Endothelial cell of umbilical vein (primary cell): Measurements from ENCODE around the gene GPR139. TPM values are rescaled to one million over a fixed set of nuclear protein-coding genes. Genes with fewer than 3 reads are reported as not detected.

Source experiments
- BruUV-seq: library from RNA; stranded (reverse); fragments of 400-500 nt; replicated peaks from 2 replicates; lab custom pipeline; 2021; lab: Mats Ljungman, UMichigan
- CTCF ChIA-PET: fragments of 300-600, 350-600 bp; sonication (Branson Sonifier 250); formaldehyde crosslinking; loops from one replicate; lab custom pipeline; 2021; ENCODE audit warnings: antibody characterized with exemption, inconsistent platforms; lab: Charles Lee
- POLR2A ChIA-PET: fragments of 300-600, 350-600 bp; sonication (Branson Sonifier 250); formaldehyde crosslinking; loops from one replicate; lab custom pipeline; 2021; ENCODE audit warnings: antibody characterized with exemption, inconsistent platforms; lab: Charles Lee
- DNase-seq: peaks from one replicate; pipeline ENCODE4 v3.0.0-alpha.2; 2011; ENCODE audit warnings: low read depth, low spot score
- FAIRE-seq: peaks from 2 replicates; lab custom pipeline; 2011; peaks lifted over from hg19 to GRCh38; lab: Jason Lieb, UNC
- H2AFZ ChIP-seq: 2 replicates; pipeline ENCODE4 v1.6.0; 2012; ENCODE audit warnings: low read depth, low read length, control low read depth, inconsistent platforms
- H3K27ac ChIP-seq: 2 replicates; pipeline ENCODE4 v1.5.1; 2011; ENCODE audit warnings: low read depth, mild to moderate bottlenecking, control low read depth, low read length, moderate library complexity; ENCODE audit not compliant: insufficient read depth
- H3K27me3 ChIP-seq, 2 experiments: 2 replicates each; pipeline versions ENCODE4 v1.6.0 to v1.6.1; 2011; ENCODE audit warnings: low read length in 2 of 2, mixed read lengths in 1 of 2; ENCODE audit not compliant: control insufficient read depth in 2 of 2, insufficient read depth in 2 of 2
- H3K36me3 ChIP-seq, 2 experiments: 2 replicates in 1 of 2; 3 replicates in 1 of 2; pipeline ENCODE4 v1.5.1; 2011; ENCODE audit warnings: low read length in 2 of 2, mild to moderate bottlenecking in 1 of 2, moderate library complexity in 1 of 2; ENCODE audit not compliant: control insufficient read depth in 2 of 2, insufficient read depth in 2 of 2; ENCODE audit errors: extremely low read depth in 1 of 2
- H3K4me1 ChIP-seq: 3 replicates; pipeline ENCODE4 v1.5.1; 2011; ENCODE audit warnings: mild to moderate bottlenecking, low read length; ENCODE audit not compliant: control insufficient read depth, insufficient read depth; ENCODE audit errors: extremely low read depth
- H3K4me2 ChIP-seq: 2 replicates; pipeline ENCODE4 v1.6.1; 2011; ENCODE audit warnings: low read length, control low read depth, mixed read lengths; ENCODE audit not compliant: insufficient read depth
- H3K4me3 ChIP-seq, 3 experiments: fragments of 200-600 bp in 1 of 3; sonication (generic), shearing (Covaris generic) in 1 of 3; replicated peaks in 1 of 3; 2 replicates each; pipeline ENCODE4 v1.5.1; 2011 to 2016; ENCODE audit warnings: control low read depth in 3 of 3, low read length in 3 of 3, mild to moderate bottlenecking in 2 of 3, inconsistent platforms in 1 of 3, low read depth in 1 of 3, moderate library complexity in 1 of 3; ENCODE audit not compliant: insufficient read depth in 1 of 3
- H3K79me2 ChIP-seq: 2 replicates; pipeline ENCODE4 v1.6.0; 2012; ENCODE audit warnings: low read length, inconsistent platforms; ENCODE audit not compliant: control insufficient read depth, insufficient read depth
- H3K9ac ChIP-seq: replicated peaks from 2 replicates; pipeline ENCODE3; 2011; ENCODE audit warnings: low read length, control low read depth; ENCODE audit not compliant: insufficient read depth; ENCODE audit errors: extremely low read depth
- H3K9me1 ChIP-seq: replicated peaks from 3 replicates; pipeline ENCODE4 v1.6.0; 2011; ENCODE audit warnings: mild to moderate bottlenecking, low read length; ENCODE audit not compliant: control insufficient read depth, insufficient read depth; ENCODE audit errors: extremely low read depth
- H3K9me3 ChIP-seq: replicated peaks from 2 replicates; pipeline ENCODE4 v1.5.1; 2012; ENCODE audit warnings: low read length, inconsistent platforms; ENCODE audit not compliant: control insufficient read depth, insufficient read depth
- H4K20me1 ChIP-seq: replicated peaks from 2 replicates; pipeline ENCODE3; 2011; ENCODE audit warnings: mild to moderate bottlenecking, low read length; ENCODE audit not compliant: control insufficient read depth, insufficient read depth; ENCODE audit errors: extremely low read depth
- CTCF ChIP-seq, 2 donors: IDR thresholded peaks; 1 replicate in 1 of 2; 2 replicates in 1 of 2; pipeline ENCODE4 v1.5.1; 2011; ENCODE audit warnings: low read length in 2 of 2, mild to moderate bottlenecking in 2 of 2, moderate library complexity in 2 of 2, control low read depth in 1 of 2, inconsistent platforms in 1 of 2, low read depth in 1 of 2; ENCODE audit not compliant: insufficient read depth in 1 of 2; ENCODE audit errors: extremely low read depth in 1 of 2
- EZH2 ChIP-seq: IDR thresholded peaks from 2 replicates; pipeline ENCODE4 v1.6.1; 2012; ENCODE audit warnings: borderline replicate concordance, low read depth, mild to moderate bottlenecking, moderate library complexity, low read length, inconsistent platforms; ENCODE audit not compliant: severe bottlenecking
- FOS ChIP-seq: IDR thresholded peaks from 2 replicates; pipeline ENCODE4 v1.6.1; 2011; ENCODE audit warnings: mild to moderate bottlenecking, low read length, moderate library complexity, borderline replicate concordance; ENCODE audit not compliant: insufficient read depth
- GATA2 ChIP-seq: IDR thresholded peaks from 2 replicates; pipeline ENCODE4 v1.7.0; 2011; ENCODE audit warnings: low read depth, mild to moderate bottlenecking, moderate library complexity, mixed read lengths, low read length; ENCODE audit not compliant: insufficient read length, insufficient read depth
- JUN ChIP-seq: IDR thresholded peaks from 2 replicates; pipeline ENCODE4 v1.6.1; 2011; ENCODE audit warnings: borderline replicate concordance, low read depth; ENCODE audit not compliant: insufficient read length, insufficient read depth
- MAX ChIP-seq: IDR thresholded peaks from 2 replicates; pipeline ENCODE4 v1.6.1; 2011; ENCODE audit not compliant: insufficient read depth, insufficient read length
- MYC ChIP-seq: IDR thresholded peaks from one replicate; pipeline ENCODE4 v1.6.1; 2011; ENCODE audit warnings: mild to moderate bottlenecking, low read depth, low read length
- POLR2A ChIP-seq: IDR thresholded peaks from 2 replicates; pipeline ENCODE4 v1.6.1; 2012; ENCODE audit warnings: low read depth, mild to moderate bottlenecking, control low read depth, low read length
- POLR2AphosphoS5 ChIP-seq: IDR thresholded peaks from 2 replicates; pipeline ENCODE4 v1.6.1; 2012; ENCODE audit warnings: low read depth, mild to moderate bottlenecking, control low read depth, low read length, moderate library complexity; ENCODE audit not compliant: insufficient read depth
- dilution Hi-C: fragments of 300-500 bp; cut with MboI; formaldehyde crosslinking; loops from one replicate; pipeline ENCODE4 v1.15.0; 2019; ENCODE audit warnings: low sequenced_read_pairs; ENCODE audit not compliant: extremely low pct_ligation_motif_present
- intact Hi-C: fragments of 100-400 bp; cut with micrococcal nuclease; formaldehyde crosslinking; loops from one replicate; pipeline ENCODE4 v1.10.0; 2022
- polyA plus RNA-seq, 4 experiments: library from polyadenylated mRNA; depleted of rRNA in 3 of 4; stranded (reverse) in 3 of 4; unstranded in 1 of 4; fragments of >200 nt; gene quantifications; 2 replicates each; pipeline versions ENCODE4 v1.2.1 to v1.2.3, GENCODE V29; 2011 to 2012; ENCODE audit warnings: missing spikeins in 1 of 4
- total RNA-seq: library from RNA; stranded (reverse); gene quantifications from 2 replicates; pipeline ENCODE4 v1.2.3, GENCODE V29; 2021

Gene GPR139
- total and polyA plus RNA-seq, 2 donors (not counting 3 experiments of a cell fraction or from before 2014, with no cell fraction given), result not detected

GRCh38 chr16:20104563-20105183 is 31.0 kb upstream of the GPR139 start:
- H4K20me1 ChIP-seq, result no peaks in the 10 kb centered on the region
- POLR2A ChIA-PET, result no interaction called here

More at GRCh38 chr16:20104563-20105183, 31.0 kb upstream of the GPR139 start:
- DNase-seq (no peak), FAIRE-seq (no peak)
- Histone ChIP-seq H3K9me1 (no peaks in the 10 kb centered on the region), H3K9me3 (peaks cover 1% of the 10 kb centered on the region), H3K4me3 (no peak overlapping the region), H3K9ac (no peak overlapping the region), H2AFZ (no peak overlapping the region), H3K36me3 (no peaks in the 10 kb centered on the region), H3K4me2 (no peak overlapping the region), H3K4me1 (no peaks in the 10 kb centered on the region), H3K79me2 (no peaks in the 10 kb centered on the region), H3K27me3 (no peaks in the 10 kb centered on the region), H3K27ac (no peak overlapping the region)
- dilution Hi-C loops (no loop called here), intact Hi-C loops (no loop called here)
- TF ChIP-seq POLR2AphosphoS5 (no peak), POLR2A (no peak), FOS (no peak), CTCF (IDR thresholded peaks at IDR 0.05; ENCODE audit: extremely low read depth in 1 of 2, insufficient read depth in 1 of 2, low read depth in 1 of 2, low read length in 2 of 2) (no peak), MYC (no peak), MAX (no peak), JUN (no peak), GATA2 (no peak), EZH2 (no peak)
- CTCF ChIA-PET, result no interaction called here
- BruUV-seq, result no TSS peak
